GM12878 (cell line): ENCODE measurements around the gene MATN1. TPM values are rescaled to one million over a fixed set of nuclear protein-coding genes. Genes with fewer than 3 reads are reported as not detected.

Source experiments
- ATAC-seq: fragments of 200-7000 bp; cut with Tn5 transposase; 3 replicates; pipeline ENCODE4 v1.9.1; 2020; ENCODE audit warnings: mild to moderate bottlenecking, moderate library complexity
- BruUV-seq: library from RNA; stranded (reverse); fragments of 400-500 nt; replicated peaks from 2 replicates; lab custom pipeline; 2021; lab: Mats Ljungman, UMichigan
- CTCF ChIA-PET: fragments of 300-600 bp; sonication (Branson Sonifier 250); formaldehyde crosslinking; extraction: SDS; loops from one replicate; lab custom pipeline; 2021; ENCODE audit warnings: inconsistent platforms; lab: Yijun Ruan, JAX
- POLR2A ChIA-PET: fragments of 350-600 bp; formaldehyde crosslinking; extraction: SDS; loops from one replicate; lab custom pipeline; 2021; ENCODE audit warnings: inconsistent platforms; lab: Charles Lee
- RAD21 ChIA-PET: fragments of 300-600 bp; sonication (Branson Sonifier 250); formaldehyde crosslinking; loops from one replicate; lab custom pipeline; 2023; ENCODE audit warnings: antibody characterized with exemption; ENCODE audit not compliant: unreplicated experiment; lab: Charles Lee
- SMC1A ChIA-PET: fragments of 300-600 bp; sonication (Branson Sonifier 250); formaldehyde crosslinking; loops from one replicate; lab custom pipeline; 2023; ENCODE audit not compliant: unreplicated experiment, uncharacterized antibody; lab: Charles Lee
- DNase-seq: peaks from one replicate; pipeline ENCODE4 v3.0.0-alpha.2; 2011; ENCODE audit warnings: low read depth, low spot score
- FAIRE-seq: peaks from 3 replicates; lab custom pipeline; 2011; peaks lifted over from hg19 to GRCh38; lab: Jason Lieb, UNC
- H2AFZ ChIP-seq: 2 replicates; pipeline ENCODE4 v1.6.0; 2011; ENCODE audit warnings: low read depth, low read length, control low read depth; ENCODE audit not compliant: control insufficient read depth
- H3K27ac ChIP-seq: 2 replicates; pipeline ENCODE4 v1.5.1; 2011; ENCODE audit warnings: control low read depth; ENCODE audit not compliant: control insufficient read depth, insufficient read depth
- H3K27me3 ChIP-seq, 2 experiments: replicated peaks in 1 of 2; 2 replicates each; pipeline versions ENCODE4 v1.6.0 to v1.6.1; 2011; ENCODE audit warnings: low read length in 1 of 2; ENCODE audit not compliant: control insufficient read depth in 2 of 2, insufficient read depth in 2 of 2
- H3K36me3 ChIP-seq, 2 experiments: 2 replicates each; pipeline ENCODE4 v1.5.1; 2011; ENCODE audit warnings: low read length in 1 of 2; ENCODE audit not compliant: control insufficient read depth in 2 of 2, insufficient read depth in 2 of 2
- H3K4me1 ChIP-seq: 2 replicates; pipeline ENCODE4 v1.6.1; 2011; ENCODE audit warnings: mild to moderate bottlenecking, low read length, moderate library complexity, mixed read lengths; ENCODE audit not compliant: control insufficient read depth, insufficient read depth
- H3K4me2 ChIP-seq: 2 replicates; pipeline ENCODE4 v1.6.0; 2011; ENCODE audit warnings: control low read depth; ENCODE audit not compliant: control insufficient read depth, insufficient read depth
- H3K4me3 ChIP-seq: fragments of 200-600 bp; sonication (generic); 2 replicates; pipeline ENCODE4 v1.5.1; 2016
- H3K79me2 ChIP-seq: 2 replicates; pipeline ENCODE4 v1.6.0; 2011; ENCODE audit warnings: low read length; ENCODE audit not compliant: control insufficient read depth, insufficient read depth
- H3K9ac ChIP-seq: 2 replicates; pipeline ENCODE4 v1.8.0; 2011; ENCODE audit warnings: low read length, control low read depth, mixed read lengths; ENCODE audit not compliant: control insufficient read depth, insufficient read depth
- H3K9me3 ChIP-seq: replicated peaks from 3 replicates; pipeline ENCODE4 v1.5.1; 2011; ENCODE audit warnings: mild to moderate bottlenecking, low read length; ENCODE audit not compliant: control insufficient read depth, insufficient read depth
- H4K20me1 ChIP-seq: 2 replicates; pipeline ENCODE4 v1.6.0; 2011; ENCODE audit not compliant: control insufficient read depth, insufficient read depth
- ATF2 ChIP-seq: IDR thresholded peaks from 2 replicates; pipeline ENCODE4 v1.6.1; 2012; ENCODE audit warnings: low read length, inconsistent platforms
- CBX5 ChIP-seq: sonication (generic); IDR thresholded peaks from 2 replicates; pipeline ENCODE4 v1.6.1; 2016; ENCODE audit warnings: low read depth, moderate library complexity, mild to moderate bottlenecking, inconsistent platforms
- CREM ChIP-seq: IDR thresholded peaks from 2 replicates; pipeline ENCODE4 v1.6.1; 2014; ENCODE audit warnings: antibody characterized with exemption, low read depth
- CUX1 ChIP-seq: IDR thresholded peaks from 2 replicates; pipeline ENCODE4 v1.6.1; 2012; ENCODE audit warnings: improper control_type of control experiment, low read depth, low read length; ENCODE audit not compliant: insufficient replicate concordance
- HDAC2 ChIP-seq: fragments of 200-600 bp; sonication (generic); IDR thresholded peaks from 2 replicates; pipeline ENCODE4 v1.6.1; 2017
- MEF2A ChIP-seq: IDR thresholded peaks from 2 replicates; pipeline ENCODE4 v1.6.1; 2011; ENCODE audit warnings: low read depth, mild to moderate bottlenecking, low read length, moderate library complexity; ENCODE audit not compliant: insufficient read depth
- NFYA ChIP-seq: IDR thresholded peaks from 2 replicates; pipeline ENCODE4 v1.6.1; 2011; ENCODE audit warnings: low read depth, mild to moderate bottlenecking, low read length, improper control_type of control experiment, borderline replicate concordance
- POLR2A ChIP-seq: IDR thresholded peaks from 2 replicates; pipeline ENCODE4 v1.6.1; 2011; ENCODE audit warnings: low read depth, mild to moderate bottlenecking, low read length
- RAD51 ChIP-seq: fragments of 450-650 bp; IDR thresholded peaks from 2 replicates; pipeline ENCODE4 v1.6.1; 2016; ENCODE audit warnings: moderate library complexity, mild to moderate bottlenecking, inconsistent platforms
- ZNF24 ChIP-seq: fragments of 450-650 bp; IDR thresholded peaks from 2 replicates; pipeline ENCODE4 v1.6.1; 2017; ENCODE audit warnings: antibody characterized with exemption, mild to moderate bottlenecking
- ZNF622 ChIP-seq: fragments of 450-650 bp; IDR thresholded peaks from 2 replicates; pipeline ENCODE4 v1.6.1; 2017; ENCODE audit warnings: mild to moderate bottlenecking, inconsistent platforms
- WGBS: methylation state at CpG from one replicate; pipeline ENCODE4 v1.1.6; 2016; ENCODE audit warnings: low lambda C conversion rate; ENCODE audit not compliant: insufficient replicate concordance, insufficient coverage; ENCODE audit errors: missing lambda C conversion rate; 5-methylcytosine and 5-hydroxymethylcytosine counted together
- in situ Hi-C: fragments of 300-500 bp; cut with MboI; formaldehyde crosslinking; loops from 9 replicates; pipeline ENCODE4 v1.14.3; 2018; ENCODE audit warnings: mixed read lengths
- intact Hi-C: fragments of 100-400 bp; cut with micrococcal nuclease; formaldehyde crosslinking; loops from one replicate; pipeline ENCODE4 v1.14.2; 2022; ENCODE audit not compliant: unreplicated experiment
- polyA plus RNA-seq, 11 experiments: library from polyadenylated mRNA; depleted of rRNA in 4 of 11; unstranded in 6 of 11; stranded (reverse) in 5 of 11; fragments of >200 nt; fragmentation: Nextera tagmentation in 4 of 11; fragmentation: Illumina TruSeq in 1 of 11; extraction: Ambion mirVana in 4 of 11; extraction: Trizol in 1 of 11; gene quantifications; 1 replicate in 1 of 11; 2 replicates in 10 of 11; pipeline versions ENCODE4 v1.2.1 to v1.2.3, GENCODE V29; 2011 to 2016; ENCODE audit warnings: inconsistent platforms in 2 of 11, missing spikeins in 2 of 11, low read depth in 1 of 11
- total RNA-seq, 4 experiments: library from RNA; depleted of rRNA in 3 of 4; stranded (reverse); fragments of >200 nt in 3 of 4; fragmentation: Illumina TruSeq in 1 of 4; extraction: Trizol in 1 of 4; gene quantifications; 2 replicates each; pipeline versions ENCODE4 v1.2.1 to v1.2.3, GENCODE V29; 2013 to 2021
- TF ChIP-seq, protein P1 (sequence below): IDR thresholded peaks from 2 replicates; pipeline ENCODE4 v1.6.1; 2012; ENCODE audit warnings: mild to moderate bottlenecking, low read depth, low read length
- TF ChIP-seq, protein P2 (sequence below), 3 experiments: IDR thresholded peaks in 2 of 3; conservative IDR thresholded peaks in 1 of 3; 2 replicates each; pipeline ENCODE4 v1.5.1; 2011; ENCODE audit warnings: low read depth in 3 of 3, low read length in 3 of 3, mild to moderate bottlenecking in 3 of 3, control low read depth in 2 of 3, moderate library complexity in 2 of 3, inconsistent platforms in 1 of 3, mixed read lengths in 1 of 3; ENCODE audit not compliant: control insufficient read depth in 2 of 3, insufficient read depth in 1 of 3; ENCODE audit errors: extremely low read depth in 1 of 3

The MATN1 gene
- total and polyA plus RNA-seq, 10 of the 15 experiments (the other 5 are each of a cell fraction or from before 2014, with no cell fraction given) = 0.04 to 0.50 (median 0.10) TPM; not detected in 1

DNA sequence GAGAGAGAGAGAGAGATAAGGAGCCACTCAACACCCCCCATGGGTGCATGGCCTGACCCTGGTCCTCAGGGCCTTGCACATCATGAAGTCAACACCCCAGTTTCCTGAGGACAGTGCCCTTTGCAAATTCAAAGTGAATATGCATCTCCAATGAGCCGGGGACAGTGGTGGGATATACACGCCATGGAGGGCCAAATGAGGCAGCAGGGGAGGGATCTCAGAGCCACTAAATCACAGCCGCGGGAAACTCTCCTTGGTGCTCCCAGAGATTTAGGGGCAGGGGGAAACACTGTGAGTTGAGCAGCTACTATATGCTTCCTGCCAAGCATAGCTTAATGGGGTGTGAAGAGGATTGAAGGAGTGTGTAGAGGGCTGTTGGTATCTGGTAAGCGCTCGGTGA is 35.5 kb downstream of the MATN1 start:
- H3K27ac ChIP-seq = no peak overlapping the region
- RAD21 ChIA-PET = no interaction called here
- no peak overlapping the region for H3K4me2 ChIP-seq
- no peaks in the 10 kb centered on the region for H3K9me3 ChIP-seq
- H4K20me1 ChIP-seq = no peaks in the 10 kb centered on the region
- SMC1A ChIA-PET = no interaction called here
- no peak for DNase-seq
- POLR2A ChIA-PET = no interaction called here
- in situ Hi-C loops (no loop called here), intact Hi-C loops (no loop called here)
- no peak for FAIRE-seq
- no peaks in the 10 kb centered on the region for H3K79me2 ChIP-seq
- H2AFZ ChIP-seq = no peak overlapping the region
- H3K27me3 ChIP-seq = peaks cover 4 to 5% of the 10 kb centered on the region in 2 experiments; a peak in 2 of 4 replicates
- H3K9ac ChIP-seq = no peak overlapping the region
- H3K4me3 ChIP-seq = no peak overlapping the region
- BruUV-seq = no TSS peak
- CTCF ChIA-PET = no interaction called here
- no peak for ATAC-seq
- no peaks in the 10 kb centered on the region for H3K4me1 ChIP-seq
- no peaks in the 10 kb centered on the region for H3K36me3 ChIP-seq
- WGBS = 73% methylated on average over 6 of the region's 6 CpGs
- TF ChIP-seq RAD51 (no peak), HDAC2 (no peak), POLR2A (no peak), CREM (no peak), CUX1 (no peak), CBX5 (no peak), NFYA (no peak), ZNF622 (no peak), ATF2 (no peak), ZNF24 (no peak), MEF2A (no peak)
- TF ChIP-seq, protein P1, sequence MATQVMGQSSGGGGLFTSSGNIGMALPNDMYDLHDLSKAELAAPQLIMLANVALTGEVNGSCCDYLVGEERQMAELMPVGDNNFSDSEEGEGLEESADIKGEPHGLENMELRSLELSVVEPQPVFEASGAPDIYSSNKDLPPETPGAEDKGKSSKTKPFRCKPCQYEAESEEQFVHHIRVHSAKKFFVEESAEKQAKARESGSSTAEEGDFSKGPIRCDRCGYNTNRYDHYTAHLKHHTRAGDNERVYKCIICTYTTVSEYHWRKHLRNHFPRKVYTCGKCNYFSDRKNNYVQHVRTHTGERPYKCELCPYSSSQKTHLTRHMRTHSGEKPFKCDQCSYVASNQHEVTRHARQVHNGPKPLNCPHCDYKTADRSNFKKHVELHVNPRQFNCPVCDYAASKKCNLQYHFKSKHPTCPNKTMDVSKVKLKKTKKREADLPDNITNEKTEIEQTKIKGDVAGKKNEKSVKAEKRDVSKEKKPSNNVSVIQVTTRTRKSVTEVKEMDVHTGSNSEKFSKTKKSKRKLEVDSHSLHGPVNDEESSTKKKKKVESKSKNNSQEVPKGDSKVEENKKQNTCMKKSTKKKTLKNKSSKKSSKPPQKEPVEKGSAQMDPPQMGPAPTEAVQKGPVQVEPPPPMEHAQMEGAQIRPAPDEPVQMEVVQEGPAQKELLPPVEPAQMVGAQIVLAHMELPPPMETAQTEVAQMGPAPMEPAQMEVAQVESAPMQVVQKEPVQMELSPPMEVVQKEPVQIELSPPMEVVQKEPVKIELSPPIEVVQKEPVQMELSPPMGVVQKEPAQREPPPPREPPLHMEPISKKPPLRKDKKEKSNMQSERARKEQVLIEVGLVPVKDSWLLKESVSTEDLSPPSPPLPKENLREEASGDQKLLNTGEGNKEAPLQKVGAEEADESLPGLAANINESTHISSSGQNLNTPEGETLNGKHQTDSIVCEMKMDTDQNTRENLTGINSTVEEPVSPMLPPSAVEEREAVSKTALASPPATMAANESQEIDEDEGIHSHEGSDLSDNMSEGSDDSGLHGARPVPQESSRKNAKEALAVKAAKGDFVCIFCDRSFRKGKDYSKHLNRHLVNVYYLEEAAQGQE = no peak
- TF ChIP-seq, protein P2, sequence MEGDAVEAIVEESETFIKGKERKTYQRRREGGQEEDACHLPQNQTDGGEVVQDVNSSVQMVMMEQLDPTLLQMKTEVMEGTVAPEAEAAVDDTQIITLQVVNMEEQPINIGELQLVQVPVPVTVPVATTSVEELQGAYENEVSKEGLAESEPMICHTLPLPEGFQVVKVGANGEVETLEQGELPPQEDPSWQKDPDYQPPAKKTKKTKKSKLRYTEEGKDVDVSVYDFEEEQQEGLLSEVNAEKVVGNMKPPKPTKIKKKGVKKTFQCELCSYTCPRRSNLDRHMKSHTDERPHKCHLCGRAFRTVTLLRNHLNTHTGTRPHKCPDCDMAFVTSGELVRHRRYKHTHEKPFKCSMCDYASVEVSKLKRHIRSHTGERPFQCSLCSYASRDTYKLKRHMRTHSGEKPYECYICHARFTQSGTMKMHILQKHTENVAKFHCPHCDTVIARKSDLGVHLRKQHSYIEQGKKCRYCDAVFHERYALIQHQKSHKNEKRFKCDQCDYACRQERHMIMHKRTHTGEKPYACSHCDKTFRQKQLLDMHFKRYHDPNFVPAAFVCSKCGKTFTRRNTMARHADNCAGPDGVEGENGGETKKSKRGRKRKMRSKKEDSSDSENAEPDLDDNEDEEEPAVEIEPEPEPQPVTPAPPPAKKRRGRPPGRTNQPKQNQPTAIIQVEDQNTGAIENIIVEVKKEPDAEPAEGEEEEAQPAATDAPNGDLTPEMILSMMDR (IDR thresholded peaks at IDR 0.05 in 2 of 3, conservative IDR thresholded peaks at IDR 0.05 in 1 of 3; ENCODE audit: control insufficient read depth in 2 of 3, extremely low read depth in 1 of 3, insufficient read depth in 1 of 3, low read depth in 3 of 3, low read length in 3 of 3) = no peak
